HG02678 (cell line): ENCODE data around the gene ZNF705A.
"Not testable (repeated sequence)": the region's sequence is repeated elsewhere in the genome, so short reads cannot be mapped to it uniquely, and the experiment has no call there.

Source experiments
- ATAC-seq: cut with Tn5 transposase; IDR thresholded peaks from one replicate; pipeline ENCODE4 v1.9.1; 2021; ENCODE audit warnings: mild to moderate bottlenecking, moderate library complexity; ENCODE audit not compliant: unreplicated experiment

Gene ZNF705A

DNA sequence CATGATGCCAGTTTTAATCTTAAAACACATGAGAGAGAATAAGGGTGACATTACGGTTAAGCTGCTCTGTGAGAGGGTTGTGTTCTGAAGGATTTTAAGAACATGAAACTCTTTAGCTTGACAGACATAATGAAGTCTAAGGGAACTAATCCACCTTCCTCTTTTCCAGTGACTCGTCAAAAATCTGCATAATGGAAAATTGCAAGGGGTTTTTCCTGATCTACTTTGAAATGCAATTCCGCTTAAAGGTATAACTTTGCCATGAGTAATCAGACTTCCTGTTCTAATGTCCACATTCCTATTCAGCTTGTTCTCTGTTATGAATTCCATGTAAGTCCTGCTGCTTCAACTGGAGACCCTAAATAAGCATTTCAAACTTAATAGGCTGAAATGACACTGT lies at the start of gene ZNF705A:
TSS of gene ZNF705A (plus strand) at position 171 of the 400 bp plus-strand sequence. CDS start 15,611 bp downstream, outside the sequence.
- no peak for ATAC-seq

DNA sequence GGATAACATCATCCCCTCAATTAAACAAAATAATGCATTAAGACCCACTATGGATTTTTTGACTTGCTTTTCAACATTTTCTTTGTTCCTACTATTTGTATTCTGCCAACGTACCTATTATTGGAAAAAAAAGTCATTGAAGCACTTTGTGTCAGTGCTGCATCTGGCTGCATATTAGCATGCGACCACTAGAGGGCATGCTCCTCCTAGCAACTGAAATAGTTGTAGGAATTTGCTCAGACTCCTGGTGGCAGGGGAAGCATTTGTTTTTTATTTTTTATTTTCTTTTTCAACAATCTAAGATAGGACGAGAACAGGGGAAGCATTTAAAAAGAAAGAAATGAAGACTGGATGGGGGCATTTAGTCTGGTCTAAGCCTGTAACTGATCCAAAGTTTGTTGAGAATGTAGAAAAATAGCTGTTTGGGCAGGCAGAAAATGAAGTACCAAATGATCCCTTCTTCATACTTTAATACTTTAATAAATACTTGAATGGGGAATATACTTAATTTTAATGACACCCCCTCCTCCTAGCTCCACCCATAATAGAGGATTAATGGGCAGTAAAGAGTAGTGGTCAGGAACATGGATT lies 47.9 kb upstream of the ZNF705A start:
- no peak for ATAC-seq

DNA sequence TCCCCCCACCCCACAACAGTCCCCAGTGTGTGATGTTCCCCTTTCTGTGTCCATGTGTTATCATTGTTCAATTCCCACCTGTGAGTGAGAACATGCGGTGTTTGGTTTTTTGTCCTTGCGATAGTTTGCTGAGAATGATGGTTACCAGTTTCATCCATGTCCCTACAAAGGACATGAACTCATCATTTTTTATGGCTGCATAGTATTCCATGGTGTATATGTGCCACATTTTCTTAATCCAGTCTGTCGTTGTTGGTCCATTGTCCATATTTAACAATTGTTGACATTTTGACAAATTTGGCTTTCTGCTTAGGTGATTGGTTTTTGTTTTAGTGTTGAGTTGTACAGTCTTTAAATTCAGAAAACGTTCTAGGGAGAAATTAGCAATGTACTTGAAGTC lies 43.7 kb upstream of the ZNF705A start:
- not testable (repeated sequence) for ATAC-seq

DNA sequence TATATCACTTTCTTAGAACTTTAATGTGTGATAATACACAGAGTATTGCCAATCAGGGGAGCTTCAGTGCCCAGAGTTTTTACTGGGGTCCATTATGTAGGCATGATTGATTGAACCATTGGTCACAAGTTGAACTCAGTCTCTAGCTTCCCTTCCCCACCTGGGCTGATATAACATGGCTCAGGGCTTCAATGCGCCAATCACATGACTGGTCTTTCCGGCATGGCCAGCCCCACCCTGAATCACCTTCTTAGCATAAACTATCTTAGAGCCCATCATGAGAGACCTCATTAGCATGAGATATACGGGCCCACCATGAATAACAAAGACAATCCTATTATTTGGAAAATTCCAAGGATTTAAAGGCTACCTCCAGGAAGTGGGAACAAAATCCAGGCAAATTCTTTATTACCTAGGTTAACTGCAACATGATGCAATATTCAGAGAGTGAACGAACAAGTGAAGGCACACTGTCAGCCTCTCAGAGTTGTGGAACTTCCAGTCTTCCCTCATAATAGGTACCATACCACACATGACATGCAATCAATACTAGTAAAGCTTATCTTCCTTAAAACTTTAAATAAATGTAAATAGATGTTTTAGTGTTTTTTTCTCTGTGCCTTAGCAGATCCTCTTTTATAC lies 36.6 kb upstream of the ZNF705A start:
- ATAC-seq = no peak

DNA sequence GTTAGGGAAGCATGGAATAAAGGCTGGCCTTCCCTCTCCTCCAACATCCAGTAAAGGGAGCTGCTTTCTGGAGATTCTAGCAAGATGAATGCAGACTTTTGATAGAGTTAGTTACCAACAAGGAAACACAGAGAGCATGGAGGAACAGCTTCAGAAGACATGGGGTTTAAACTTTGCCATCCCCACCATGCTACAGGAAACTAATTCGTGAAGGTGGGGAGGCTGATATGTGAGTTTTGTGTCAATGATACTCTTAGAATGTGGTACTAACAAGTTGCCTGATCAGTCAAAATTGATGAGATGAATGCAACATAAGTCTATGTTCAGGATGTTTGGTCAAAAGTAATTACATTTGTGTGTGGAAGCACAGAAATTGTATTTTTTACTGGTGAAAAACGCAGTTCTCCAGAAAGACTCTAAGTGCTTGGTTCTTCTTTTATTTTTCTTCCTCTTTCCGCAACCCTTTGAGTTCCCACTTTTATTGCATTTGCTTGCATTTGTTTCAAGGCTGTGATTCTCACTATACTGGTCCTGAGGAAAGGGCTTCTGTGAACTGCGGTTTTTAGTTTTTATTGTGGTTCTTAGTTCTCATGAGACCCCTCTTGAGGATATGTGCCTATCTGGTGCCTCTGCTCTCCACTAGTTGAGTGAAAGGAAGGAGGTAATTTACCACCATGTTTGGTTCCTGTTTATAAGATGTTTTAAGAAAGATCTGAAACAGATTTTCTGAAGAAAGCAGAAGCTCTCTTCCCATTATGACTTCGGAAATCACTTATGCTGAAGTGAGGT lies 33.5 kb upstream of the ZNF705A start, which contains the start of gene CLEC4A:
TSS of gene CLEC4A (plus strand) at position 494 of the 789 bp plus-strand sequence. CDS start at position 756, 262 bp downstream.
- ATAC-seq = no peak

DNA sequence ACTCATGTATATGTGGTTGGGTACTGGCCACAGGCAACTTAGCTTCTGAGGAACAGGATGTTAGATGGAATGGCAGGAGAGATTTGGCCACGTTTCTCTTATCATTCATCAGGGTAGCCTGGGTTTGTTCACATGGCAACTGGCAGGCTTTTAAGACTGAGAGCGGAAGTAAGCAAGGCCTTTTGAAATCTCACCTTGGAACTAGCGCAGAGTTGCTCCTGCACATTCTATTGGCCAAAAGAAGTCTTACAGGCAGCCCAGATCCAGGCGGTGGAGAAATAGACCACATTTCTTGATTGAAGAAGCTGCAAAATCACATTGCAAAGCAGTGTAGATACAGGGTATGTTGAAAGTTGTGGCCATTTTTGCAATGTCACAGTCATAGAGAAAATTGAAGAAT lies 29.7 kb upstream of the ZNF705A start:
- ATAC-seq = no peak

DNA sequence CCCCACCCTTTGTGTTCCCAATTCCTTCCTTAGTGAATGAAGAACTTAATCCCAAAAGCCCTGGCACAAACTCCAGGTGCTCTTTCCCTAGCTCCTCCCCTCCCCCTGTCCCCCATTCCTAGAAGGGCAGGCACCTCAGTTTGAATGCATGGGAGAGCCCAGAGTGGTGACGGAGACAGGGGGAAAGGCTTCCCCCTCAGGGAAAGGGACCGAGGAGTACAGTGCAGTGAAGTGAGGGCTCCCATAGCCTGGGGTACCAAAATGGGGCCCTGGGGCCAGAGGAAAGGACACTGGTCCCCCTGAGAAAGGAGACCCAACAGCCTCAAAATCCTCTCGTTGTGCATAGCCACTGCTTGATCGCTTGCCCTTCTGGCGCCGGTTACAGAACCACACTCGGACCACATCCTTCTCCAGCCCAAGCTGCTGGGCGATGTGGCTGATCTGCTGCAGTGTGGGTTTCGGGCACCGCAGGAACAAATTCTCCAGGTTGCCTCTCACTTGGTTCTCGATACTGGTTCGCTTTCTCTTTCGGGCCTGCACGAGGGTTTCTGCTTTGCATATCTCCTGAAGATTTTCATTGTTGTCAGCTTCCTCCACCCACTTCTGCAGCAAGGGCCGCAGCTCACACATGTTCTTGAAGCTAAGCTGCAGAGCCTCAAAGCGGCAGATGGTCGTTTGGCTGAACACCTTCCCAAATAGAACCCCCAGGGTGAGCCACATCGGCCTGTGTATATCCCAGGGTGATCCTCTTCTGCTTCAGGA lies 23.0 kb upstream of the ZNF705A start:
- not testable (repeated sequence) for ATAC-seq

DNA sequence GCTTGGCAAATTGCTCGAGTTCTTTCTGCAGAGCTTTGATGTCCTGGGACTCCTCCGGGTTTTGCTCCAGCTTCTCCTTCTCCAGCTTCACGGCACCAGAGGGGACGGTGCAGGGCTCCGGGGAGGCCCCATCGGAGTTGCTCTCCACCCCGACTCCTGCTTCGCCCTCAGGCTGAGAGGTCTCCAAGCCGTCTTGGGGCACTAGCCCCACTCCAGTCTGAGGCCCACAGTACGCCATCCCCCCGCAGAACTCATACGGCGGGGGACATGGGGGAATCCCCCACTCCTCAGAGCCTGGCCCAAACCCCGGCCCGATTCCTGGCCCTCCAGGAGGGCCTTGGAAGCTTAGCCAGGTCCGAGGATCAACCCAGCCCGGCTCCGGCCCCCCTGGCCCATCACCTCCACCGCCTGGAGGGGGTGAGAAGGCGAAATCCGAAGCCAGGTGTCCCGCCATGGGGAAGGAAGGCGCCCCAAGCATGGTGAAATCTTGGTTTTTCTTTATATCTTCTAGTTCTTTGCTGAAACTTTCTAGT lies 22.4 kb upstream of the ZNF705A start:
- not testable (repeated sequence) for ATAC-seq

DNA sequence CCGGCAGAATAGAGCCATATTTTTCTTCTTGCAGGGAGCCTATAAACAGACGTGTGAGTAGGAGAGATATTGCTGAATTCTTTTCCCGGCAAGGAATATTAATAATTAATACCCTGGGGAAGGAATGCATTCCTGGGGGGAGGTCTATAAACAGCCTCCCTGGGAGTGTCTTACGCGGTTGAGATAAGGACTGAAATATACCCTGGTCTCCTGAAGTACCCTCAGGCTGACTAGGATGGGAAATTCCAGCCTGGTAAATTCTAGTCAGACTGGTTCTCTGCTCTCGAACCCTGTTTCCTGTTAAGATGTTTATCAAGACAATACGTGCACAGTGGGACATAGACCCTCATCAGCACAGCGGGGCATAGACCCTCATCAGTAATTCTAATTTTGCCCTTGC lies 15.2 kb upstream of the ZNF705A start:
- not testable (repeated sequence) for ATAC-seq

DNA sequence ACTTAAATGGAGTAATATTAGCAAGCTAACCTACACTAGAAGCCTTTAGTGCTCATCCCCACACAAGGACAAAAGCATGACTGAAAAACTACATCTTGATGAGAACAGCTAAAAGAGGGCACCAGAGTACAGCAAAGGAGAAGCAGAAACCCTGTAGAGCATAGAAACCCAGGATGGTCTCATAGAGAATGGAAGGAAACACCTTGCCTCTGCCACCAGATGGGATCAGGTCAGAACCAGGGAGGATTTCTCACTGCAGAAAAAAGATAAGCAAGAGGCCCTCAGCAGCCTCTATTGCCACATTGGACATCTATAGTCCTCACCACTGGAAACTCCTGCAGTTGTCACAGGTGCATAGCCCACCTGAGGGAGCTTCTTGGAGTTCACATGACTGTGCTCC lies 13.6 kb upstream of the ZNF705A start:
- ATAC-seq = no peak

DNA sequence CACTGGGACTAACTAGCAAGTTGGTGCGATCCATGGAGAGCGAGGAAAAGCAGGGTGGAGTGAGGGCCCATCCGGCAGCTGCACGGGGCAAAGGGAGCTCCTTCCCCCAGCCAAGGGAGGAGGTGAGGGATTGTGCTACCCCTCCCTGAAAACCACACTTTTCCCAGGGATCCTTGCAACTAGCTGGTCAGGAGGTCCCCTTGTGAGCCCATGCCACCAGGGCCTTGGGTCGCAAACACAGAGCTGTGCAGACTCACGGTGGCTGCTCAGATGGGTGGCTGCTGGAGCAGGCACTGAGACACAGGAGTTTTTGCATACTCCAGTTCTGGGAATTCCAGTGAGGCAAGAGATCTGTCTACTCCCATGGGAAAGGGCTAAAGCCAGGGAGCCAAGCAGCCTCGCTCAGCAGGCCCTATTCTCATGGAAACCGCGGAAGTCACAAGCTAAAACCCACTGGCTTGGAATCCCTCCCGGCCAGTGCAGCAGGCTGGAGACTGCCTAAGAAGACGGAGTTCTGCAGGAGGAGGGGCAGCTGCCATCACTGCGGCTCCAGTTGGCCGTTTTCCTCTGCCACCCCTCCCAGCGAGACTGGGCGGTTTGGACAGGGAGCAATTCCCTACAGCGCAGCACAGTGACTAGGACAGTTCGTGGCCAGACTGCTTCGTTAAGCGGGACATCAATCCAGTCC lies 10.9 kb upstream of the ZNF705A start:
- no peak for ATAC-seq

DNA sequence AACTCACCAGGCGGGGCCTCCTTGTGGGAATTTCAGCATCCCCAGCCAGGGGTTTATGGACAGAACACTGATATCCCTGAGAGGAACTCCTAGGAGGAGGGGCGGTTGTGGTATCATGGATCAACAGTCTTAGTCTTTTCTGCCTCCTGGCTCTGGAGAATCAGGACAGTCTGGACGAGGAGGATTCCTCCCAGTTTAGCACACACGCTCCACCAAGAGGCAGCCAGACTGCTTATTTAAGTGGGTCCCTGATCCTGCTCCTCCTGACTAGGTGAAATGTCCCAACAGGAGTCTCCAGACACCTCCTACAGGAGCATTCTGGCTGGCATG lies 10.4 kb upstream of the ZNF705A start:
- ATAC-seq = no peak

DNA sequence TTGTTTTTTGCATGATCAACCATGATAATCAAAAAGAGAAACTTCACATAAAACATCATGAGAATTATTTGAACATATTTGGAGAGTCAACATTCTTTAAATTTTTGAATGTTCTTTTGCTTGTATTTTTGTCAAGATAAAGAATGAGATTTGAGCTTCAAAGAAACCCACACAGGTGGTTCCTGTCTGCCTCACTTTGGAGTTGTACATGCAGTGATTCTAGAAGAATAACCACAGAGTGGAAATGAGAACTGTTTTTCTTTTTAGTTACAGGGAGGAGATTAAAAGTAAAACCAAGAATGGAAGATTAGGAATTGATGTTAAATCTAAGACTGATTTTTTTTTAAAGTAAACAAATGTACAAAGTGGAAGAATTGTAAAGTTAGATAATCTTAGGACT lies 2.3 kb upstream of the ZNF705A start:
- no peak for ATAC-seq

DNA sequence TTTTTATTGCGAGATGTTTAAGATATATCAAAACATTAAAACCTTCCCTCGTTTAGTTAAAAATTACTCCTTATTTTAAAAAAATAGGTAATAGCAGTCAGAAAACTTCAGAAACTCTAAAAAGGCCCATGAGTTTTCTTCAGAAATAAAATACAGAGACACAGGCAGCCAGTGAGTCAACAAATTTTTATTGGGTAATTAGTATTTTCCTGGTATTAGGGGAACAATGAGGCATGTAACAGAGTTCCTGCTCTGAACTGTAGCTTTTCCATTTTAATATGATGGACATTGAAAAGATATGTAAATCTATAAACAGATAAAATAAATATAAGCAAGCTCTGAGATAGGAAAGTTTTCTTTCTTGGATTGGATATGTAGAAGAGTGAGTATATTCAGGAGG lies 399 bp upstream of the ZNF705A start:
- ATAC-seq = no peak

DNA sequence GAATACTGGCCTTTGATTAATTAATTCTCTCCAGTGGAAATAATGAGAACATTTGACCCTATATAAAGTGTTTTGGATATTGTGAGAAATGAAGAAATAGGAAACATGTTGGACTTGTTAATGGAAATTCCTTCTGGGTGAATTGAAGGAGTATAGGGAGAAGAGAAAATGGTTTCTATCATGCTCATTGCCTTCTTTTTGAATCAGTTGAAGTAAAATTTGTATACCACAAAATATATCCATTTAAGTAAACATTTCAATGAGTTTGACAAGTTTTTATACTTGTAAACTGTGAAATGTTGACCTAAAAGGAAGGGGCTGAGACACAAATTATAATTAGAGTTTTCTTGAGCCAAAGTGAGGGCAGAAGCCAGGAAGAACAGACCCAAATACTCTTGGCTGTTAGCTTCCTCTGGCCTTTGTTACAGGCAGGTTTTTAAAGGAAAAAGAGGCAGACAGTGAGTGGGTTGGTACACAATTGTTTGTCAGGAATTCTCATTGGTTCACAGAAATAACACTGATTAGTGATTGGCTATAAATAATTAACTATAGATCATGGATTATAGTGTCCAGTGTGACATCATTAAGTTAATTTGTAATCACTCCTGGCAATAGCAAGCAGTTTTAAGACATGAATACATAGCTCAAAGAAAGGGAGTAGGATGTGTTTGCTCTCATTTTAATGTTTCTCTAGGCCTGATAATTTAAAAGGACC lies 826 bp downstream of the ZNF705A start:
- ATAC-seq = no peak

DNA sequence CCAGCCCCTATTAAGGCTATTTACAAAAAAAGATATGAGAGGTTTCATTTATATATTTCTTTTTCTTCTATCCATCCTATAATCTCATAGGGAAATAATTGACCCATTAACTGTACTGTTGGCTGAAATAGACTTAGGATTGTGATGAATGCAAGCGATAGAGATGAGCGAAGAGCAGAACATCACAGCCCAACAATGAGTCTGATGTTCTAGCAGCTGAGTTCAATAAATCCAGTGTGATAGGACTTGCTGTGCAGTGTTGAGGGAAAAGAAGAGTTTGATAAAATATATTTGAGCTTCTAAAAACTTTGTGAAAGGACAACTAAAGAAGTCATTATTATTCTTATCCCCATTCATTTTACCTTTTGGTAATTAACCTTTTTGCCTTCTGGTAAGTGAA lies 16.1 kb downstream of the ZNF705A start:
- ATAC-seq = not testable (repeated sequence)

DNA sequence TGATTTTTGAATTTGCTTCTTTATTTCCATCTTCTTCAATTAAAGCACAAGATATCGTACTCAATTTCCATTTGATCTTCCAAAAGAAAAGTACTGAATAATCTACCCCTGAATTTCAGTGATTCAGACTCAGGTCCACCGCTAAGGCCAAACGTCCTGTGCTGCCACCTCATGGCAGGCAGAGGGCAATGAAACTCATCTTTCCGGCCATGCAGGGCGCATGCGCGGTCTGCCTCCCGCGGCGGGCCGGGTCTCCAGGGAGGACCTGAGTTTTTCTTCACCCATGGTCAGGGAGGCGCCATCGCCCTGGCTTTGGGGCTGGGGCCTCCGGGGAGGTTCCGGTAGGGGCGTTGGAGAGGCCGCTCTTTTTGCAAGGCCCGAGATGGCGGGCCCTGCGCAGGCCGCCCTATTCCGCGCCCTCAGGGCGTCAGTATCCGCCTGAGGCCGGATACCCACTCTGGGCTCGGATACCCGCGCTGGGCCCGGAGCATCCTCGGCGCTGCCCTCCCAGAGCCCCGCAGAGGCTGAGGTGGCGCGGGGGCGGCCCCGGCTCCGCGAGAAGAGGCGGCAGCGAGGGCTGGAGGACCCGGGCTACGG lies 23.3 kb downstream of the ZNF705A start:
- not testable (repeated sequence) for ATAC-seq

DNA sequence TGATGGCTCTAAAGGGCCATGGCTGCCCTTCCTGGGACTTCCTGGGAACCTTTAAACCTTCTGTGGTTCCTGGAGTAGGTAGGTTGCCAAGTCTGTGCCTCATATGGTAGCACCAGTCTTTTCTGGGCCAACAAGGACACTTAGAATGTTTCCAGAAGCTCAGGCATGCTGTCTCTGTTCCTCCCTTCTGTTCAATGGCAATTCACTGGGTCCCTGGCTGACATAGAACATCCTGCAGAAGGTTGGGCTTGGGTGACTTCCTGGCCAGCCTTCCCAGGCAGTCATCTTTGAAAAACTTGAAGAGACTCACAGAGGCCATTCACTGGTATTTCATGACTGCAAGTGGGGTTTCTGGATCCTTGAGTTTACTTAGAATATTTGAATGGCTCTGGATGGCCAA lies 24.5 kb downstream of the ZNF705A start:
- ATAC-seq = not testable (repeated sequence)

DNA sequence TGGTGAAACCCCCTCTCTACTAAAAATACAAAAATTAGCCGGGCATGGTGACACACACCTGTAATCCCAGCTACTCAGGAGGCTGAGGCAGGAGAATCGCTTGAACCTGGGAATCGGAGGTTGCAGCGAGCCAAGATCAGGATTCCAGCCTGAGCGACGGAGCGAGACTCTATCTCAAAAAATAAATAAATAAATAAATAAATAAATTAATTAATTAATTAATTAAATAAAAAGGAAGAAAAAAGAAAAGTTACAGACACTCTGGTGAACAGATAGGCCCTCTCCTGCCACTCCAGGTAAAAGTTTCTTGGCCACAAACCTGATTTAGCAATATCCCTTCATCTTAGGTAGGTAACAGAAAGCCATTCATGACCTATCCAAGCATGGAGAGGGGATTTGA lies 26.1 kb downstream of the ZNF705A start:
- ATAC-seq = not testable (repeated sequence)
